ENCODE results near the gene MAP7D2. TPM values are rescaled to one million over a fixed set of nuclear protein-coding genes. Genes with fewer than 3 reads are reported as not detected.

Gene MAP7D2
- total RNA-seq, 1 donor from 2014 or later = 0.98 TPM

GRCh38 chrX:20147561-20147960 lies 30.9 kb upstream of the MAP7D2 start:
- TF ChIP-seq CTCF (IDR thresholded peaks at IDR 0.05) (no peak), POLR2AphosphoS5 (IDR thresholded peaks at IDR 0.05; ENCODE audit: insufficient read depth in 1 of 2, low read depth in 1 of 2) (no peak), POLR2A (IDR thresholded peaks at IDR 0.05) (no peak)
- Histone ChIP-seq H3K4me3 (no peak overlapping the region), H3K9me3 (no peaks in the 10 kb centered on the region), H3K4me1 (peaks cover 2% of the 10 kb centered on the region), H3K27ac (no peak overlapping the region), H3K36me3 (no peaks in the 10 kb centered on the region), H3K27me3 (no peaks in the 10 kb centered on the region)
- intact Hi-C loops (cut with DNase I) = no loop called here
- no peak for DNase-seq (ENCODE audit: extremely low spot score in 2 of 2)

DNA sequence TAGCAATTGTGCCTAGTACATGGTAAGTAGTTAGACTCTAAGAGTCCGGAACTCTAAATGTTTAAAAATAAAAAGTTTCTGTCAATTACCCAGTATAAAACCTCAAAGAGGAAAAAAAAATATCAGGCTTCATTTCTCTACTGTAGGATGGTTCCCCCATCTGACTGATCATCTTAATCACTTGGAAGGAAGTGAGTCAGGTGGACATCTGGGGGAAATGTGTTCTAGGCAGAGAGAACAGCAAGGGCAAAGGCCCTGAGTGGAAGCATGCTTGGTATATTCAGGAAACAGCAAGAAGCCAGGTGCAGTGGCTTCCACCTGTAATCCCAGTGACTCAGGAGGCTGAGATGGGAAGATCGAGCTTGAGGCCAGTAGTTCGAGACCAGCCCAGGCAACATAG lies 27.8 kb upstream of the MAP7D2 start:
- intact Hi-C loops (cut with DNase I) = loop anchor here (5.0 kb wide), 1 partner anchor 123 kb away; the partner anchor contains the start of gene RPS6KA3
- Histone ChIP-seq H3K27me3 (no peaks in the 10 kb centered on the region), H3K9me3 (no peaks in the 10 kb centered on the region), H3K4me3 (no peak overlapping the region), H3K27ac (no peak overlapping the region), H3K4me1 (peaks cover 19% of the 10 kb centered on the region), H3K36me3 (no peaks in the 10 kb centered on the region)
- TF ChIP-seq POLR2A (IDR thresholded peaks at IDR 0.05) (no peak), CTCF (IDR thresholded peaks at IDR 0.05) (no peak), POLR2AphosphoS5 (IDR thresholded peaks at IDR 0.05; ENCODE audit: insufficient read depth in 1 of 2, low read depth in 1 of 2) (no peak)
- no peak for DNase-seq (ENCODE audit: extremely low spot score in 2 of 2)

GRCh38 chrX:20143561-20143960 lies 26.9 kb upstream of the MAP7D2 start:
- peaks cover 27% of the 10 kb centered on the region for H3K4me1 ChIP-seq
- no peaks in the 10 kb centered on the region for H3K27me3 ChIP-seq
- TF ChIP-seq POLR2A (IDR thresholded peaks at IDR 0.05) (no peak), CTCF (IDR thresholded peaks at IDR 0.05) (no peak), POLR2AphosphoS5 (IDR thresholded peaks at IDR 0.05; ENCODE audit: insufficient read depth in 1 of 2, low read depth in 1 of 2) (no peak)
- H3K36me3 ChIP-seq = no peaks in the 10 kb centered on the region
- intact Hi-C loops (cut with DNase I) = loop anchor here (5.0 kb wide), 1 partner anchor 124 kb away; the partner anchor contains the start of gene RPS6KA3
- H3K27ac ChIP-seq = no peak overlapping the region
- DNase-seq (ENCODE audit: extremely low spot score in 2 of 2) = no peak
- no peaks in the 10 kb centered on the region for H3K9me3 ChIP-seq
- no peak overlapping the region for H3K4me3 ChIP-seq

GRCh38 chrX:20143111-20143510 lies 26.4 kb upstream of the MAP7D2 start:
- Histone ChIP-seq H3K27ac (no peak overlapping the region), H3K9me3 (no peaks in the 10 kb centered on the region), H3K27me3 (no peaks in the 10 kb centered on the region), H3K4me3 (no peak overlapping the region), H3K4me1 (peaks cover 27% of the 10 kb centered on the region), H3K36me3 (peaks cover 0 to 3% of the 10 kb centered on the region in 2 donors)
- intact Hi-C loops (cut with DNase I) = loop anchor here (5.0 kb wide), 1 partner anchor 124 kb away; the partner anchor contains the start of gene RPS6KA3
- TF ChIP-seq CTCF (IDR thresholded peaks at IDR 0.05) (no peak), POLR2A (IDR thresholded peaks at IDR 0.05) (no peak), POLR2AphosphoS5 (IDR thresholded peaks at IDR 0.05; ENCODE audit: insufficient read depth in 1 of 2, low read depth in 1 of 2) (no peak)
- DNase-seq (ENCODE audit: extremely low spot score in 2 of 2) = no peak
